GM18870 (cell line): ENCODE data around the gene APOL3.
"Not testable (repeated sequence)": the region's sequence is repeated elsewhere in the genome, so short reads cannot be mapped to it uniquely, and the experiment has no call there.

Experiments
- ATAC-seq: cut with Tn5 transposase; IDR thresholded peaks from one replicate; pipeline ENCODE4 v1.9.1; 2021; ENCODE audit warnings: moderate library complexity; ENCODE audit not compliant: unreplicated experiment

The APOL3 gene

GRCh38 chr22:36160499-36160942, at the start of gene APOL3:
APOL3 (minus strand) TSS chr22:36160755; CDS start chr22:36149055, 11,700 bp downstream.
- no peak for ATAC-seq

GRCh38 chr22:36210224-36210623, 49.7 kb upstream of the APOL3 start:
- no peak for ATAC-seq

- ATAC-seq: not testable (repeated sequence)
Observed at GRCh38 chr22:36209488-36209908, 48.9 kb upstream of the APOL3 start.

- no peak for ATAC-seq
Observed at GRCh38 chr22:36208914-36209313, 48.4 kb upstream of the APOL3 start.

GRCh38 chr22:36208162-36208765, 47.7 kb upstream of the APOL3 start:
- no peak for ATAC-seq

- ATAC-seq: no peak
Observed at GRCh38 chr22:36206255-36206654, 45.7 kb upstream of the APOL3 start.

- not testable (repeated sequence) for ATAC-seq
Observed at GRCh38 chr22:36205573-36205972, 45.0 kb upstream of the APOL3 start.

GRCh38 chr22:36204632-36205015, 44.1 kb upstream of the APOL3 start:
- ATAC-seq: no peak

GRCh38 chr22:36204001-36204631, 43.6 kb upstream of the APOL3 start:
- ATAC-seq: no peak

GRCh38 chr22:36203441-36203840, 42.9 kb upstream of the APOL3 start:
- not testable (repeated sequence) for ATAC-seq

GRCh38 chr22:36202906-36203305, 42.4 kb upstream of the APOL3 start:
- not testable (repeated sequence) for ATAC-seq

- ATAC-seq: no peak
Observed at GRCh38 chr22:36201630-36202319, 41.2 kb upstream of the APOL3 start, which contains the start of gene APOL4. APOL4 (minus strand) TSS chr22:36201809; CDS start chr22:36201734, 75 bp downstream.

- not testable (repeated sequence) for ATAC-seq
Observed at GRCh38 chr22:36201025-36201424, 40.5 kb upstream of the APOL3 start.

- ATAC-seq: no peak
Observed at GRCh38 chr22:36199001-36199551, 38.5 kb upstream of the APOL3 start.

- ATAC-seq: no peak
Observed at GRCh38 chr22:36198536-36198935, 38.0 kb upstream of the APOL3 start.

GRCh38 chr22:36197514-36198146, 37.1 kb upstream of the APOL3 start:
- no peak for ATAC-seq

GRCh38 chr22:36197065-36197440, 36.5 kb upstream of the APOL3 start:
- ATAC-seq: no peak

- ATAC-seq: no peak
Observed at GRCh38 chr22:36196254-36197064, 35.9 kb upstream of the APOL3 start.

GRCh38 chr22:36194971-36195370, 34.4 kb upstream of the APOL3 start:
- ATAC-seq: no peak

GRCh38 chr22:36194385-36194784, 33.8 kb upstream of the APOL3 start:
- no peak for ATAC-seq
